K562 (cell line): ENCODE results near the gene RBM5. TPM values are rescaled to one million over a fixed set of nuclear protein-coding genes. Genes with fewer than 3 reads are reported as not detected.

Source experiments
- ATF4 ChIP-seq: fragments of 450-650 bp; formaldehyde crosslinking; IDR thresholded peaks from 2 replicates; pipeline ENCODE4 v1.4.0; 2022; ENCODE audit warnings: mild to moderate bottlenecking, moderate library complexity
- CREB3L1 ChIP-seq: fragments of 450-650 bp; IDR thresholded peaks from 2 replicates; pipeline ENCODE4 v1.6.1; 2014; ENCODE audit warnings: low read depth, mild to moderate bottlenecking, moderate library complexity, borderline replicate concordance
- CREB5 ChIP-seq: fragments of 250-450 bp; sonication (Bioruptor Pico); IDR thresholded peaks from 2 replicates; pipeline ENCODE4 v1.5.0; 2020; ENCODE audit warnings: mild to moderate bottlenecking
- ETV6 ChIP-seq, 3 experiments: fragments of 150-350 bp in 1 of 3; sonication (generic) in 1 of 3; formaldehyde crosslinking in 1 of 3; IDR thresholded peaks; 2 replicates each; pipeline versions ENCODE4 v1.6.1 to v1.8.0; 2014 to 2022; ENCODE audit warnings: borderline replicate concordance in 2 of 3, low read depth in 2 of 3, antibody characterized with exemption in 1 of 3, low read length in 1 of 3, mild to moderate bottlenecking in 1 of 3, missing genetic modification reagents in 1 of 3
- GATAD2B ChIP-seq: fragments of 450-650 bp; IDR thresholded peaks from 2 replicates; pipeline ENCODE4 v1.6.1; 2017; ENCODE audit warnings: mild to moderate bottlenecking, borderline replicate concordance
- HES1 ChIP-seq: fragments of 450-650 bp; IDR thresholded peaks from 2 replicates; pipeline ENCODE4 v1.6.1; 2016; ENCODE audit warnings: low read depth, mild to moderate bottlenecking, moderate library complexity
- HLTF ChIP-seq: fragments of 450-650 bp; IDR thresholded peaks from 2 replicates; pipeline ENCODE4 v1.6.1; 2016
- KDM5B ChIP-seq: fragments of 200-600 bp; sonication (generic); IDR thresholded peaks from 2 replicates; pipeline ENCODE4 v1.6.1; 2012; ENCODE audit warnings: low read depth, mild to moderate bottlenecking, moderate library complexity, low read length, control low read depth, inconsistent platforms; ENCODE audit not compliant: insufficient replicate concordance
- L3MBTL2 ChIP-seq: fragments of 450-650 bp; IDR thresholded peaks from 2 replicates; pipeline ENCODE4 v1.6.1; 2016; ENCODE audit warnings: mild to moderate bottlenecking, moderate library complexity
- MTA3 ChIP-seq: fragments of 450-650 bp; formaldehyde crosslinking; IDR thresholded peaks from 2 replicates; pipeline ENCODE4 v1.6.1; 2017; ENCODE audit warnings: mild to moderate bottlenecking, borderline replicate concordance
- NEUROD1 ChIP-seq: fragments of 150-350 bp; IDR thresholded peaks from 2 replicates; pipeline ENCODE4 v1.6.1; 2014; ENCODE audit warnings: borderline replicate concordance, low read length, low read depth; ENCODE audit not compliant: partially characterized antibody
- NFXL1 ChIP-seq: fragments of 450-650 bp; formaldehyde crosslinking; IDR thresholded peaks from 2 replicates; pipeline ENCODE4 v1.4.0; 2021; ENCODE audit warnings: mild to moderate bottlenecking
- RAD21 ChIP-seq, 2 experiments: fragments of 250-450 bp in 1 of 2; fragments of 450-650 bp in 1 of 2; sonication (Bioruptor Pico) in 1 of 2; formaldehyde crosslinking in 1 of 2; IDR thresholded peaks in 1 of 2; conservative IDR thresholded peaks in 1 of 2; 2 replicates each; pipeline versions ENCODE4 v1.4.0 to v1.8.0; 2020 to 2022; ENCODE audit warnings: mild to moderate bottlenecking in 2 of 2, moderate library complexity in 1 of 2
- SMAD4 ChIP-seq: fragments of 250-450 bp; sonication (Bioruptor Pico); conservative IDR thresholded peaks from 2 replicates; pipeline ENCODE4 v1.8.0; 2021; ENCODE audit warnings: inconsistent platforms, mild to moderate bottlenecking, moderate library complexity
- SREBF2 ChIP-seq: sonication (generic); formaldehyde crosslinking; IDR thresholded peaks from 2 replicates; pipeline ENCODE4 v1.4.0; 2020; ENCODE audit warnings: mild to moderate bottlenecking, missing genetic modification reagents
- ZBTB26 ChIP-seq: fragments of 450-650 bp; formaldehyde crosslinking; IDR thresholded peaks from 2 replicates; pipeline ENCODE4 v1.4.0; 2022; ENCODE audit warnings: missing genetic modification characterization
- ZNF140 ChIP-seq: fragments of 250-450 bp; sonication (Bioruptor Pico); IDR thresholded peaks from 2 replicates; pipeline ENCODE4 v1.8.0; 2021; ENCODE audit warnings: moderate library complexity, mild to moderate bottlenecking, inconsistent platforms
- ZNF280B ChIP-seq: fragments of 250-450 bp; sonication (Bioruptor Pico); IDR thresholded peaks from 2 replicates; pipeline ENCODE4 v1.5.1; 2021; ENCODE audit warnings: mild to moderate bottlenecking
- ZNF3 ChIP-seq: fragments of 250-450 bp; sonication (Bioruptor Pico); IDR thresholded peaks from 2 replicates; pipeline ENCODE4 v1.5.0; 2021; ENCODE audit warnings: mild to moderate bottlenecking, moderate library complexity
- ZNF75A ChIP-seq: fragments of 450-650 bp; formaldehyde crosslinking; IDR thresholded peaks from 2 replicates; pipeline ENCODE4 v1.4.0; 2020; ENCODE audit warnings: mild to moderate bottlenecking
- polyA plus RNA-seq, 8 experiments: library from polyadenylated mRNA; depleted of rRNA in 4 of 8; stranded (reverse) in 5 of 8; unstranded in 3 of 8; fragments of >200 nt; fragmentation: Nextera tagmentation in 2 of 8; fragmentation: Illumina TruSeq in 1 of 8; extraction: Ambion mirVana in 2 of 8; extraction: Trizol in 1 of 8; gene quantifications; 2 replicates each; pipeline versions ENCODE4 v1.2.1 to v1.2.3, GENCODE V29; 2011 to 2014; ENCODE audit warnings: inconsistent platforms in 1 of 8, missing spikeins in 1 of 8
- total RNA-seq, 7 experiments: library from RNA; depleted of rRNA in 6 of 7; stranded (reverse); fragments of >200 nt in 6 of 7; fragmentation: Illumina TruSeq in 2 of 7; extraction: Trizol in 2 of 7; gene quantifications; 2 replicates each; pipeline versions ENCODE4 v1.2.1 to v1.2.3, GENCODE V29; 2011 to 2021; ENCODE audit warnings: low replicate concordance in 1 of 7

RBM5 gene
- total and polyA plus RNA-seq, 9 of the 15 experiments (the other 6 are each of a cell fraction or from before 2014, with no cell fraction given) = 24.5 to 153 (median 81.6) TPM

GRCh38 chr3:50154840-50155490 is 66.2 kb downstream of the RBM5 start, which contains the start of gene SEMA3F (continued):
- TF ChIP-seq ZNF140 (CRISPR knock-in tag) (no peak), ZNF3 (CRISPR knock-in tag) (no peak), NEUROD1 (no peak), ZNF280B (CRISPR knock-in tag) (no peak), CREB3L1 (no peak), HES1 (no peak), ATF4 (no peak), ZBTB26 (CRISPR knock-in tag) (no peak), NFXL1 (CRISPR knock-in tag) (no peak), SMAD4 (CRISPR knock-in tag) (no peak), KDM5B (peak; percentile 19), SREBF2 (no peak), RAD21 (CRISPR knock-in tag; conservative IDR thresholded peaks at IDR 0.05 in 1 of 2, IDR thresholded peaks at IDR 0.05 in 1 of 2) (peak in 1 of 2 experiments; percentile 50; a peak in 2 of 4 replicates), CREB5 (CRISPR knock-in tag) (no peak), HLTF (no peak), L3MBTL2 (peak; percentile 60; the same call in 1 of the 2 replicates), GATAD2B (peak; percentile 64; the same call in 1 of the 2 replicates), ZNF75A (CRISPR knock-in tag) (no peak), MTA3 (no peak), ETV6 (IDR thresholded peaks at IDR 0.05; ENCODE audit: borderline replicate concordance in 1 of 2, low read depth in 2 of 2, low read length in 1 of 2) (no peak), ETV6 (CRISPR knock-in tag; IDR thresholded peaks at IDR 0.05; ENCODE audit: borderline replicate concordance) (no peak)
